ENCODE data around the gene SHC1.
A peak's percentile ranks its signal among the peaks of the same experiment; 100 is the strongest.

SHC1 gene

DNA sequence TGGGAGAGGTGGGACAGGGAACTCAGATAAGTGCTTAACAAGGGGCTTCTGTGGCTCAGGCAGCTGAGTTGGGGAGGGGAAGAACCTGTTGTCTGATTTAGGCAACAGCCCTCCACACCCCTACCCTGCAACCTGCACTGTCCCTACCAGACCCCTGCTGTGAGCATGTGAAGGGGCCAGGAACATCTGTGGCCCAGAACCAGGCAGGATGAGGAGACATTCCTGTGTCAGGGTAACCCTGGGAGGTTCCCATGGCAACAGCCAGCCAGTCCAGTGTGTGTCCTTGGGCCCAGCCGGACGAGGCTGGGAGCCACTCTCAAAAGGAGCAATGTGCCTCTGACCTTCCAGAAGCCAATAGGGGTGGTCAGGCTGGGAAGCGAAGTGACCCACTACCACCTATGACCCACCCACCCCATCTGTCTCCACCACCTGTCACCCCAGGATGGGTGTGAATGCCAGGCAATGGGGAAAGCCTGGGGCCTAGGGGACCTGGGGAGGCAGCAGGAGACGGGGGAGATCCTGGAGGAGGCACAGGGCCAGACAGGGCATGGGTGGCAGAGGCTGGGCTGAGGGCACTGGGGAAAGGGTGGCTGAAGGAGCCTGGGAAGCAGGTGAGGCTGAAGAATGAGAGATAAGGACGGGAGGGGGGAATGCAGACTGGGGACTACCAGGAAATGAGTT, 29.1 kb downstream of the SHC1 start:
- H3K4me3 ChIP-seq (ENCODE audit: insufficient read depth in 1 of 2, low read depth in 1 of 2, low read length in 2 of 2) = no peak overlapping the region
- no peak overlapping the region for H2BK5ac ChIP-seq (ENCODE audit: low read depth, low read length, poor library complexity, severe bottlenecking)
- H4K8ac ChIP-seq (ENCODE audit: low read length) = no peak overlapping the region
- no peak overlapping the region for H3K27ac ChIP-seq (ENCODE audit: low read length, poor library complexity, severe bottlenecking)
- peaks cover 12 to 33% of the 10 kb centered on the region in 2 experiments for H3K36me3 ChIP-seq (ENCODE audit: control insufficient read depth in 1 of 2, insufficient read depth in 2 of 2, low read depth in 1 of 2, low read length in 2 of 2)
- 63% methylated on average over 3 of the region's 5 CpGs for whole genome bisulfite sequencing
- no peak overlapping the region for H3K4me2 ChIP-seq (ENCODE audit: low read length, poor library complexity, severe bottlenecking)
- H3K27me3 ChIP-seq (ENCODE audit: control insufficient read depth in 1 of 2, insufficient read depth in 1 of 2, low read length in 2 of 2) = no peaks in the 10 kb centered on the region
- no peak overlapping the region for H2AK5ac ChIP-seq (ENCODE audit: low read length, severe bottlenecking)
- H2AFZ ChIP-seq (ENCODE audit: low read depth, low read length) = no peak overlapping the region
- H3K9ac ChIP-seq (ENCODE audit: low read length) = peak overlapping the region; percentile 35
- peak overlapping the region in 1 of 2 experiments; percentile 57 for H3K14ac ChIP-seq (ENCODE audit: low read length in 2 of 2)
- no peak overlapping the region for H2BK15ac ChIP-seq (ENCODE audit: low read depth, poor library complexity, severe bottlenecking)
- H3K18ac ChIP-seq (ENCODE audit: low read depth in 1 of 2, low read length in 2 of 2) = no peak overlapping the region
- peaks cover 18% of the 10 kb centered on the region for H3K4me1 ChIP-seq (ENCODE audit: control insufficient read depth, insufficient read depth, low read depth, low read length)
- no peak overlapping the region for H4K91ac ChIP-seq (ENCODE audit: low read length)
- H2BK12ac ChIP-seq (ENCODE audit: low read length in 2 of 2) = no peak overlapping the region
- no peak overlapping the region for H3K4ac ChIP-seq (ENCODE audit: low read depth in 1 of 2, low read length in 2 of 2)
- DNase-seq = peak; percentile 53
- no peaks in the 10 kb centered on the region for H3K79me1 ChIP-seq (replicated peaks; ENCODE audit: low read length, poor library complexity, severe bottlenecking)
- no peak overlapping the region for H3K23ac ChIP-seq (ENCODE audit: low read length in 2 of 2)
- no peaks in the 10 kb centered on the region for H3K9me3 ChIP-seq (ENCODE audit: control insufficient read depth, low read length)
- H2BK120ac ChIP-seq (ENCODE audit: low read depth, low read length) = no peak overlapping the region

GRCh38 chr1:154940651-154941194, 29.8 kb downstream of the SHC1 start:
- H3K14ac ChIP-seq (ENCODE audit: low read length in 2 of 2) = no peak overlapping the region
- H3K27me3 ChIP-seq (ENCODE audit: control insufficient read depth in 1 of 2, insufficient read depth in 1 of 2, low read length in 2 of 2) = no peaks in the 10 kb centered on the region
- no peak overlapping the region for H3K4me2 ChIP-seq (ENCODE audit: low read length, poor library complexity, severe bottlenecking)
- no peak overlapping the region for H2BK12ac ChIP-seq (ENCODE audit: low read length in 2 of 2)
- H4K91ac ChIP-seq (ENCODE audit: low read length) = no peak overlapping the region
- no peak overlapping the region for H2AFZ ChIP-seq (ENCODE audit: low read depth, low read length)
- no peak overlapping the region for H2BK120ac ChIP-seq (ENCODE audit: low read depth, low read length)
- no peak overlapping the region for H3K18ac ChIP-seq (ENCODE audit: low read depth in 1 of 2, low read length in 2 of 2)
- no peak overlapping the region for H2BK15ac ChIP-seq (ENCODE audit: low read depth, poor library complexity, severe bottlenecking)
- no peak overlapping the region for H2BK5ac ChIP-seq (ENCODE audit: low read depth, low read length, poor library complexity, severe bottlenecking)
- no peak overlapping the region for H3K23ac ChIP-seq (ENCODE audit: low read length in 2 of 2)
- H3K79me1 ChIP-seq (replicated peaks; ENCODE audit: low read length, poor library complexity, severe bottlenecking) = peaks cover 6% of the 10 kb centered on the region
- no peaks in the 10 kb centered on the region for H3K9me3 ChIP-seq (ENCODE audit: control insufficient read depth, low read length)
- H3K4me3 ChIP-seq (ENCODE audit: insufficient read depth in 1 of 2, low read depth in 1 of 2, low read length in 2 of 2) = peak overlapping the region in 1 of 2 experiments; percentile 14
- H3K36me3 ChIP-seq (ENCODE audit: control insufficient read depth in 1 of 2, insufficient read depth in 2 of 2, low read depth in 1 of 2, low read length in 2 of 2) = peaks cover 12 to 25% of the 10 kb centered on the region in 2 experiments
- H3K9ac ChIP-seq (ENCODE audit: low read length) = peak overlapping the region; percentile 18
- H3K4ac ChIP-seq (ENCODE audit: low read depth in 1 of 2, low read length in 2 of 2) = no peak overlapping the region
- no peak for DNase-seq
- no peak overlapping the region for H3K27ac ChIP-seq (ENCODE audit: low read length, poor library complexity, severe bottlenecking)
- 76% methylated on average over 8 of the region's 8 CpGs for WGBS
- no peak overlapping the region for H2AK5ac ChIP-seq (ENCODE audit: low read length, severe bottlenecking)
- peaks cover 24% of the 10 kb centered on the region for H3K4me1 ChIP-seq (ENCODE audit: control insufficient read depth, insufficient read depth, low read depth, low read length)
- H4K8ac ChIP-seq (ENCODE audit: low read length) = no peak overlapping the region

DNA sequence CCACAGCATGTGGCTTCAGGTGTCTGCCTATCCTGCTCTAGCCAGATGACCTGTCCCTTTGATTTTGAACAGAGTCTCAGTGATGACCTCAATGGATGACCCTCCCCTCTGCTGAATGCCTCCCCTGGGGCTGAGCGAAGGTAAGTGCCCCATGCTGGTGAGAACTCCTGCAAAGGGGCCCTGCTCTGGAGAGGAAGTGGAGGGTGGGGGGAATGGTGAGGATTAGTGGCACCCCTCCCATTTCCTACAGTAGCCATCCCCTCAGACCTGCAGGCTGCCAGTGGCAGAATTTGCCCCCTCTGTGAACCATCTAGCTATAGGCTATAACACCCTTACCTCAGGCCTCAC, 30.4 kb downstream of the SHC1 start:
- Histone ChIP-seq H2BK15ac (ENCODE audit: low read depth, poor library complexity, severe bottlenecking) (no peak overlapping the region), H3K14ac (ENCODE audit: low read length in 2 of 2) (no peak overlapping the region), H3K27ac (ENCODE audit: low read length, poor library complexity, severe bottlenecking) (no peak overlapping the region), H3K4ac (ENCODE audit: low read depth in 1 of 2, low read length in 2 of 2) (no peak overlapping the region), H2AFZ (ENCODE audit: low read depth, low read length) (no peak overlapping the region), H3K9me3 (ENCODE audit: control insufficient read depth, low read length) (no peaks in the 10 kb centered on the region), H2BK5ac (ENCODE audit: low read depth, low read length, poor library complexity, severe bottlenecking) (no peak overlapping the region), H3K27me3 (ENCODE audit: control insufficient read depth in 1 of 2, insufficient read depth in 1 of 2, low read length in 2 of 2) (no peaks in the 10 kb centered on the region), H3K9ac (ENCODE audit: low read length) (peak overlapping the region; percentile 18), H3K18ac (ENCODE audit: low read depth in 1 of 2, low read length in 2 of 2) (no peak overlapping the region), H3K4me2 (ENCODE audit: low read length, poor library complexity, severe bottlenecking) (no peak overlapping the region), H3K79me1 (replicated peaks; ENCODE audit: low read length, poor library complexity, severe bottlenecking) (peaks cover 11% of the 10 kb centered on the region), H3K23ac (ENCODE audit: low read length in 2 of 2) (no peak overlapping the region), H4K8ac (ENCODE audit: low read length) (no peak overlapping the region), H2AK5ac (ENCODE audit: low read length, severe bottlenecking) (no peak overlapping the region), H3K4me3 (ENCODE audit: insufficient read depth in 1 of 2, low read depth in 1 of 2, low read length in 2 of 2) (peak overlapping the region in 1 of 2 experiments; percentile 14), H3K4me1 (ENCODE audit: control insufficient read depth, insufficient read depth, low read depth, low read length) (peaks cover 25% of the 10 kb centered on the region), H3K36me3 (ENCODE audit: control insufficient read depth in 1 of 2, insufficient read depth in 2 of 2, low read depth in 1 of 2, low read length in 2 of 2) (peaks cover 7 to 20% of the 10 kb centered on the region in 2 experiments), H2BK12ac (ENCODE audit: low read length in 2 of 2) (no peak overlapping the region), H4K91ac (ENCODE audit: low read length) (peak overlapping the region; percentile 7), H2BK120ac (ENCODE audit: low read depth, low read length) (no peak overlapping the region)
- DNase-seq = no peak
- 50% methylated on average over 1 of the region's 1 CpG for WGBS

DNA sequence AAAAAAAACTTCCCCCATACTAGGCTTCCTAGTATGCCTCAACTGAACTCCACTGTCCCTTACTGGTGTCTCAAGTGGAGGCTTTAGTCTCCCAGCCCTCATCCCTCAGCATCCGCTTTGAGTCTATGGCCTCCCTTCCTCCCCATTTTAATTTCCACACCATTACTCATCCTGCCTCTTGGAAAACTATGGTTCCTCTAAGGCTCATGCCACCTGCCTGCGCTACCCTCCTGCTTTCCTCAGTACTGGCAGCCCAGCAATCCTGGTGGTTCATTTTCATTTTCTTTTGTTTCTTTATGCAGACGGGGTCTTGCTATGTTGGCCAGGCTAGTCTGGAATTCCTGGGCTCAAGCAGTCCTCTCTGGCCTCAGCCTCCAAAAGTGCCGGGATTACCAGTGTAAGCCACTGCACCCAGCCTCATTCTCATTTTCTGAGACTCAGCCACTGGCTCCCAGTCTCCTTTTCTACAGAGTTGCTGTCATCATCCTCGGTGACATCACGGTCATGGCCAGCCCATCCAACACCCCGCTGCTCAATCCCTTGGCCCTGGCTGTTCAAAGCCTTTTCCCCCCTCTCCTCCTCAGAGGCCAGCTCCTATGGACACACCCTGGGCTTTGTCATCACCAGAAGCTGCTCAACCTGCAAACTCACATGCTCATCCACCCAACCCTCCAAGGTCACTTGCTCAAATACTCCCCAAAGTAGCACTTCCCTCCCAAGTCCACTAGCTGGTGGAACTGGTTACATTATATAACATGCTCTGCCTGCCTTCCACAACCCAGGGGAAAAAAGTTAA, 31.7 kb downstream of the SHC1 start:
- WGBS = 98% methylated on average over 7 of the region's 7 CpGs
- no peak overlapping the region for H3K4me3 ChIP-seq (ENCODE audit: insufficient read depth in 1 of 2, low read depth in 1 of 2, low read length in 2 of 2)

More for the DNA sequence above, 31.7 kb downstream of the SHC1 start:
- peaks cover 25% of the 10 kb centered on the region for H3K4me1 ChIP-seq (ENCODE audit: control insufficient read depth, insufficient read depth, low read depth, low read length)
- no peak overlapping the region for H3K27ac ChIP-seq (ENCODE audit: low read length, poor library complexity, severe bottlenecking)
- no peak overlapping the region for H3K4ac ChIP-seq (ENCODE audit: low read depth in 1 of 2, low read length in 2 of 2)
- H4K91ac ChIP-seq (ENCODE audit: low read length) = no peak overlapping the region
- H3K9me3 ChIP-seq (ENCODE audit: control insufficient read depth, low read length) = no peaks in the 10 kb centered on the region
- H4K8ac ChIP-seq (ENCODE audit: low read length) = no peak overlapping the region
- H3K36me3 ChIP-seq (ENCODE audit: control insufficient read depth in 1 of 2, insufficient read depth in 2 of 2, low read depth in 1 of 2, low read length in 2 of 2) = peaks cover 0 to 8% of the 10 kb centered on the region in 2 experiments
- no peak overlapping the region for H2BK5ac ChIP-seq (ENCODE audit: low read depth, low read length, poor library complexity, severe bottlenecking)
- DNase-seq = no peak
- peak overlapping the region; percentile 100 for H3K9ac ChIP-seq (ENCODE audit: low read length)
- H2BK120ac ChIP-seq (ENCODE audit: low read depth, low read length) = no peak overlapping the region
- H3K23ac ChIP-seq (ENCODE audit: low read length in 2 of 2) = no peak overlapping the region
- no peak overlapping the region for H3K4me2 ChIP-seq (ENCODE audit: low read length, poor library complexity, severe bottlenecking)
- H2BK12ac ChIP-seq (ENCODE audit: low read length in 2 of 2) = peak overlapping the region in 1 of 2 experiments; percentile 59
- no peak overlapping the region for H3K18ac ChIP-seq (ENCODE audit: low read depth in 1 of 2, low read length in 2 of 2)
- no peak overlapping the region for H3K14ac ChIP-seq (ENCODE audit: low read length in 2 of 2)
- H3K27me3 ChIP-seq (ENCODE audit: control insufficient read depth in 1 of 2, insufficient read depth in 1 of 2, low read length in 2 of 2) = no peaks in the 10 kb centered on the region
- H2AK5ac ChIP-seq (ENCODE audit: low read length, severe bottlenecking) = no peak overlapping the region
- H3K79me1 ChIP-seq (replicated peaks; ENCODE audit: low read length, poor library complexity, severe bottlenecking) = peaks cover 17% of the 10 kb centered on the region
- H2AFZ ChIP-seq (ENCODE audit: low read depth, low read length) = no peak overlapping the region
- H2BK15ac ChIP-seq (ENCODE audit: low read depth, poor library complexity, severe bottlenecking) = no peak overlapping the region

All from mesenchymal stem cell (in vitro differentiated cells and primary cell).